ENCODE results near the gene RPS2.

The RPS2 gene

DNA sequence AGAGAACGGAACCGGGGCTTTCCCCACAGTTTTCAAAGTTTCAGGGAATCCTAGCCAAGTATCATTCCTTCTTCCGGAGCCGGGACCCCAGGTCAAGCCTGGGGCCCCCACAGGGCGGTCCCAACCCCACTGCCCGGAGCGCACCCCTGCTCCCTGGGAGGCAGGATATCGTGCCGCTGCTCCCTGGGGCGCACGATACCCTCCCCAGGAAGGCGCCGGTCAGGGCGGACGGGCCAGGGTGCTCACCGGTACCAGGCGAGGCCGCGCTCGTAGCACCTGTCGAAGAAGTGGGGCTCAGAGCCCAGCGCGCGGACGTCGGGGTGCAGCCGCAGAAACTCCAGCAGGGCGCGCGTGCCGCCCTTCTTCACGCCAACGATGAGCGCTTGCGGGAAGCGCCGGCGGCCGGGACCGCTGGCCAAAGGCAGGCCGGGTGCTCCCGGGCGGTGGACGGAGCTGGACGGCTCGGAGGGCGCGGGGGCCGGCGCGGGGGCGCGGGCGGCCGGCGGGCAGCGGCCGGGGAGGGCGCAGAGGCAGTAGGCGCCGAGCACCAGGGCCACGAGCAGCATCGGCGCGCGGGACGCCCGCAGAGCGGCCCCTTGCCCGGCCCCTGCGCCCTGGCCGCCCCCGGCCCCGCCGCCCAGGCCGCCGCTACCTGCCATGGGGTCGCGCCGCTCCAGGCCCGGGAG, 46.8 kb downstream of the RPS2 start:
- DNase-seq = no peak

DNA sequence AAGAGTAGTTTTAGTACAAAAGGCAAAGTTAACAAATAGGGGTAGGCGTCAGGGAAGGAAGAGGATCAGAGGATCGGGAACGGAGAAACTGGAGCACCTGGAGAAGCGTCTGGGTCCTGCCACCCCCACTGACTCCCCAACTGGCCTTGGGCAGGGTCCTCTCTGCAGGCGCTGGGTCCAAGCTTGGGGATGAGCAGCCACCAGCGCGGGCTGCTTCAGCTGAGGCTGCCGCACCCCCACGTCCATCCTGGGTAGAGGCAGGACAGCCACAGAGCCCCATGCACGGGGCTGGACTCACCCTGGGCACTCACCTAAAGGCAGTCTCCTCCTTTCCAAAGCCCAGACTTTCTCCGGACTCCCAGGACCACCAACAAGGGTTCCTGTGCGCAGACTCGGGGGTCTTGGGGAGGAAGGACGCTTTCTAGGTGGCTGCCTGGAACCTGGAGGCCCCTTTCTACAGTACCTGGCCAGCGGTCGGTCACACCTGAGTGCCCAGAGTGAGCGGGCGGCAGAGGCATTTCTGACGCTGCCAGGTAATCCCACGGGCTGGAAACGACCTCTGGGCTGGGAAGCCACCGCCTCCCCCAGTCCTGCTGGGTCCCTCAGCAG, 47.5 kb downstream of the RPS2 start:
- no peak for DNase-seq

DNA sequence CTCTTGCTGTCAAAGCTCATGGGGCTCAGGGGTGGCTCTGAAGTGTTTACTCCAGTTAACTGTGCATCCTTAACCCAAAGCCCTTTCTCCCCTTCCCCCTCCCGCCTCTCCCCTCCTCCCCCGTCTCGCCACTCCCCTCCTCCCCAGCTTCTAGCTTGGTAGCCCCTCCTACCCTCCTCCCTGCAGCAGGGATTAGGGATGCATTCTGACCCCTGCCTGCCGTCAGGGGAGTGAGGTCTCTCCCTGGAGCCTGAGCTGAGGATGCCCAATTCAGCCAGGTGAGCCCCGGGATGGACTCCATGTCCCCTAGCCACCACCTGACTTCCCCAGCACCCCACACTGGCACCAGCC, 48.0 kb downstream of the RPS2 start:
- no peak for DNase-seq

DNA sequence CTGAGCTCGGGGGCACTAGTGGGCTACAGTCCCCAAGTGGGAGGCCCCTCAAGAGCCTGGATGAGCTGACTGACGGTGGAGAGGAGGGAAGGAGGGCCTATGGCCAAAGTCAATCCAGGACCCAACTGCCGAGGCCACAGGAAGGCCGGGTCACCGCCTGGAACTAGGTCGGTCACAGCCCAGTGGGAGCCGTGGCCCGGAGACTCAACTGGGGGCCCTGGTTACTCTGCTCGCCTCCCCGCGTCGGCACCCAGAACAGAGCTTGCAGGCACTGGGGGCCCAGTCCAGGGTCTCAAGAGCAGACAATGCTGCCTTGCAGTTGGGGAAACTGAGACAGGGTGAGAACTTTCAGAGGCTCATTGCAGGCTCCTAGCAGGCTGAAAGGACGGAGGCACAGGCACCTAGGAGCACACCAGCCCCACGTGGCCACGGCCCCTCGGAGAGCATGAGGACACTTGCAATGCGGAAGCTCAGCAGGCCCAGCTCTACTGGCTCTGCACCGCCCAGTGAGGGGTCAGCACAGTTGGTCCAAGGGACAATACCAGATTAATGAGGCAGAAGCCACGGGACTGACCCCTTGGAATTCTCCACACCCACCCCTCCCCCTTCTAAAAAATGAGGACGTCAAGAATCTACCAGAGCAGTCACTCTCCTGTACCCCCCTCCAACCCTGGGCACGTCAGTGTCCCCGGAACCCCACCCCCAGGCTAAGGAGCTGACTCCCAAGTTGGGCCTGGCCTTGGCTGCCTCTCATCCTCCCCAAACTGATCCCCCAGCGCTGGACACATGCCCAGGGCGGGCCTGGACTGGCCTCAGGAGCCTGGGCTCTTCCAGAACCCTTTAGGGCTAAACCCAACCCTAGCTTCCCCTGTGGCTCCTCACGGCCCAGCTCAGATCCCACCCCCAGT, 48.6 kb downstream of the RPS2 start:
- DNase-seq = no peak

DNA sequence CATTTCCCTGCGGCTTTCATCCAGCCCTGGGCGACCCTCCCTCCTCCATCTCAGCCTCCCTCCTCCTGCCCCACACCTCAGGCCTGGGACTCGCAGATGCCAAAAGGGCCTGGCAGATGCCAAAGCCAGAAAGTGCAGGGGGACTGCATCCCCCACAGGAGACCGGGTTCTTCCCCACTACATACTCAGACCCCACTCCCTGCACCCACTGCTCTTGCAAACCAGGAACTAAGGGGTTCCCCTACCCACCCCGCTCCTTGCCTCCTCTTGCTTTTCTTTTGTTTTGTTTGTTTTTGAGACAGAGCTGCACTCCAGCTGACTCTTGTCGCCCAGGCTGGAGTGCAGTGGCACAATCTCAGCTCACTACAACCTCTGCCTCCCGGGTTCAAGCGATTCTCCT, 49.6 kb downstream of the RPS2 start:
- no peak for DNase-seq

DNA sequence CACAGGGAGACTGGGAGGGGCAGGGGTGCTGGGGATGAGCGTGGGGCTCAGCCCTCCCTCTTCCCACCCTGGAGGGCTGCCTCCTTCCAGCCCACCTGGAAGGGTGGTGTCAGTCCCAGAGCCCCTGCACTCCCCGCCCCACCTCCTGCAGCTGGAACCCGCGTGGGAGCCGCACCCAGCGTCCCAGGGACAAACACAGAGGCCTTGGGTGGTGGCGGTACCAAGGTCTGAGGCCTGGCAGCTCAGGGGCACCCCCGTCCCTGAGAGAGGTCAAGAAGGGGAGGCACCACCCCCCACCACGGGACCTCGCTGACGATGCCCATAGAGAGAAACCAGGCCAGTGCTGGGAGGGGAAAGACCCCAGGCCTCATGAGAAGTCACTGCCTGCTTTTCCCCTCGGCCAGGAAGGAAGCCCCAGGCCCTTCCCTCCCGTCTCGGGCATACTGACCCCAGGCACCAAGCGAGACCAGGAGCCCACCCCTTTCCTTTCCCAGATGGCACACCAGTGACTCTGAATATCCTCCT, 50.5 kb downstream of the RPS2 start:
- no peak for DNase-seq

DNA sequence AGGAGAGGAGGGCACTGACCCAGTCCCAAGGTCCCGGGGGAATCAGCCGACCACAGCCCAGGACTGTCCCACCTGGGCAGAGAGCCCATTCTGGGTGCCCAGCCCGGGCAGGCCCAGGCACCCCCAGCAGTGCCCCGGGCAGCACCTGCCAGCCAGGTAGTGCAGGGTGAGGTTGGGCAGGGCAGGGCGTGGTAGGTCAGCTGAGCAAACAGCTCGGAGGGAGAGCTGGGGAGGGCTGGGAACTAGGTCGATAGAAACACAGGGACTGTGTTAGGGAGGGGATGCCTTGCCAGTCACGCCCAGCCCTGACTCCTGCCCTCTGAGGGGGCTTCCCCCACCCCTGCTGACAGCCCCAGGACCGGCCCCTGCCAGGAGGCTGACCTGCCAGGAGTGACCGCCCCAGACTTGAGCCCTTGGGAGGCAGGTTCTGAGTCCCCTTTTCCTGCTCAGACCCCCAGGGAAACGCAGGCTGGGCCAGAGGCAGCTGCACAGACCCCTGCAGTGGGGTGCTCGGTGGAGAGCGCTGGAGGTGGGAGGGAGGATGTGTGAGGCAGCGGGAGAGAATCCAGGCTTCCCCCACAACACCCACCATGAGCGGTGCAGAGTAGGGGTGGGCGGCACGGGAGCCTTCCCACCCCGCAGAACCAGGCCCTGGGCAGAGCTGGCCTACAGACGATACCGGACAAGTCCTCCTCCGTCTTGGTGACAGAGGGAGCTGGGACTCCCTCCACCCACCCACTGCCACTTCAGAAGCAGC, 51.1 kb downstream of the RPS2 start:
- DNase-seq = no peak

DNA sequence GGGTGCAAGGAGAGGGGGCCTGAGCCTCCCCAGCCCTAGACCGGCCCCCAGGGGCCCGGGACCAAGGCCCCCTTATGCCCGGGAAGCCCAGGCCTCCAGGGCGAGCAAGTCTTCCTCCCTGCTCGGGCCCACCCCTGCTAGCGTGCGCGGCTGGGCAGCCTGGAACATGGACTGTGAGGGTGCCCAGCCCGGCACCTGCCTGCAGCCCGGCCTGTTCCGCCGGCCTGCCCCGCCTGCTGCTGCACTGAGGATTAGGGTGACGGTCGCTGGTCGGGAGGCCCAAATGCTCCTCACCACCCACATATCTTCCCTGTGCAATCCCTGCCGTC, 52.4 kb downstream of the RPS2 start:
- no peak for DNase-seq

All from suppressor macrophage treated with lipopolysaccharide for 1 hour (primary cell).